Ishikawa (cell line): ENCODE results near the gene CRTC3.

Experiments used
- CEBPB ChIP-seq: IDR thresholded peaks from 2 replicates; pipeline ENCODE4 v1.6.1; 2012
- CREB1 ChIP-seq: IDR thresholded peaks from 2 replicates; pipeline ENCODE4 v1.6.1; 2012; ENCODE audit warnings: low read depth
- TAF1 ChIP-seq: IDR thresholded peaks from 2 replicates; pipeline ENCODE4 v1.6.1; 2012; ENCODE audit warnings: low read depth, mild to moderate bottlenecking
- TEAD4 ChIP-seq: IDR thresholded peaks from 2 replicates; pipeline ENCODE4 v1.6.1; 2012

GRCh38 chr15:90619939-90620338 lies 90.2 kb downstream of the CRTC3 start:
- TF ChIP-seq TAF1 (no peak), TEAD4 (no peak), CEBPB (no peak), CREB1 (no peak)
